H9 (cell line): Measurements from ENCODE around the gene CYP2J2. TPM values are rescaled to one million over a fixed set of nuclear protein-coding genes. Genes with fewer than 3 reads are reported as not detected.
A peak's percentile ranks its signal among the peaks of the same experiment; 100 is the strongest.

Experiments
- DNase-seq: peaks from one replicate; pipeline ENCODE4 v3.0.0-alpha.2; 2017
- H2AFZ ChIP-seq: one replicate; pipeline ENCODE4 v1.6.1; 2013; ENCODE audit warnings: mild to moderate bottlenecking, low read length, control low read depth, moderate library complexity
- H2AK5ac ChIP-seq: 2 replicates; pipeline ENCODE4 v1.6.1; 2013; ENCODE audit warnings: low read length, control low read depth, mixed read lengths; ENCODE audit not compliant: insufficient read length
- H2BK120ac ChIP-seq: one replicate; pipeline ENCODE4 v1.6.1; 2013; ENCODE audit warnings: low read depth, mild to moderate bottlenecking, low read length, control low read depth, inconsistent platforms; ENCODE audit not compliant: poor library complexity, severe bottlenecking
- H2BK12ac ChIP-seq: 2 replicates; pipeline ENCODE4 v1.6.1; 2013; ENCODE audit warnings: low read length, control low read depth, mixed read lengths, low read depth; ENCODE audit not compliant: insufficient read length
- H2BK15ac ChIP-seq: 2 replicates; pipeline ENCODE4 v1.6.1; 2013; ENCODE audit warnings: low read depth, low read length, control low read depth
- H2BK20ac ChIP-seq: one replicate; pipeline ENCODE4 v1.6.1; 2013; ENCODE audit warnings: low read depth, mild to moderate bottlenecking, low read length, control low read depth, inconsistent platforms; ENCODE audit not compliant: poor library complexity, severe bottlenecking
- H2BK5ac ChIP-seq: 2 replicates; pipeline ENCODE4 v1.6.1; 2013; ENCODE audit warnings: low read length, control low read depth, mixed read lengths; ENCODE audit not compliant: insufficient read length
- H3K14ac ChIP-seq: 2 replicates; pipeline ENCODE4 v1.6.1; 2013; ENCODE audit warnings: low read length, control low read depth; ENCODE audit not compliant: insufficient read depth
- H3K18ac ChIP-seq: 2 replicates; pipeline ENCODE4 v1.6.1; 2013; ENCODE audit warnings: low read depth, mild to moderate bottlenecking, mixed read lengths, low read length, control low read depth; ENCODE audit not compliant: insufficient read length
- H3K23ac ChIP-seq: 2 replicates; pipeline ENCODE4 v1.6.1; 2013; ENCODE audit warnings: low read length, control low read depth, mixed read lengths, low read depth; ENCODE audit not compliant: insufficient read length
- H3K23me2 ChIP-seq: 2 replicates; pipeline ENCODE4 v1.6.1; 2013; ENCODE audit warnings: low read depth, mild to moderate bottlenecking, mixed read lengths, low read length, control low read depth; ENCODE audit not compliant: insufficient read length, poor library complexity, severe bottlenecking
- H3K27ac ChIP-seq: 2 replicates; pipeline ENCODE4 v1.5.1; 2013; ENCODE audit warnings: low read length, control low read depth, mixed read lengths, low read depth; ENCODE audit not compliant: insufficient read length
- H3K27me3 ChIP-seq: 2 replicates; pipeline ENCODE4 v1.6.1; 2013; ENCODE audit warnings: low read length, control low read depth, inconsistent platforms; ENCODE audit not compliant: insufficient read depth
- H3K4ac ChIP-seq: 2 replicates; pipeline ENCODE4 v1.6.1; 2013; ENCODE audit warnings: low read depth, mild to moderate bottlenecking, control low read depth, inconsistent platforms, low read length, moderate library complexity
- H3K4me1 ChIP-seq: 2 replicates; pipeline ENCODE4 v1.6.1; 2013; ENCODE audit warnings: low read length, control low read depth, inconsistent platforms; ENCODE audit not compliant: insufficient read depth
- H3K4me2 ChIP-seq: 2 replicates; pipeline ENCODE4 v1.6.1; 2013; ENCODE audit warnings: low read length, control low read depth, mixed read lengths; ENCODE audit not compliant: insufficient read length, insufficient read depth
- H3K56ac ChIP-seq: 2 replicates; pipeline ENCODE4 v1.6.1; 2013; ENCODE audit warnings: low read depth, mild to moderate bottlenecking, mixed read lengths, low read length, control low read depth; ENCODE audit not compliant: insufficient read length
- H3K79me1 ChIP-seq: 2 replicates; pipeline ENCODE4 v1.6.1; 2013; ENCODE audit warnings: low read depth, mild to moderate bottlenecking, moderate library complexity, low read length, control low read depth, inconsistent platforms; ENCODE audit not compliant: insufficient read depth, poor library complexity, severe bottlenecking
- H3K79me2 ChIP-seq: 2 replicates; pipeline ENCODE4 v1.6.1; 2013; ENCODE audit warnings: low read length, control low read depth, inconsistent platforms; ENCODE audit not compliant: insufficient read depth
- H3K9ac ChIP-seq: 2 replicates; pipeline ENCODE4 v1.6.1; 2013; ENCODE audit warnings: low read length, control low read depth, mixed read lengths; ENCODE audit not compliant: insufficient read length; ENCODE audit errors: extremely low read depth
- H3K9me3 ChIP-seq: one replicate; pipeline ENCODE4 v1.6.1; 2013; ENCODE audit warnings: low read depth, low read length, inconsistent platforms; ENCODE audit not compliant: control insufficient read depth
- H3T11ph ChIP-seq: one replicate; pipeline ENCODE4 v1.6.1; 2013; ENCODE audit warnings: mild to moderate bottlenecking, low read length, control low read depth, inconsistent platforms
- H4K20me1 ChIP-seq: one replicate; pipeline ENCODE4 v1.6.1; 2013; ENCODE audit not compliant: control insufficient read depth, insufficient read length, insufficient read depth
- H4K5ac ChIP-seq: 2 replicates; pipeline ENCODE4 v1.6.1; 2013; ENCODE audit warnings: low read depth, mild to moderate bottlenecking, mixed read lengths, low read length, control low read depth; ENCODE audit not compliant: insufficient read length
- H4K8ac ChIP-seq: replicated peaks from 2 replicates; pipeline ENCODE4 v1.6.1; 2013; ENCODE audit warnings: low read length, control low read depth, mixed read lengths, low read depth; ENCODE audit not compliant: insufficient read length
- H4K91ac ChIP-seq: 2 replicates; pipeline ENCODE4 v1.6.1; 2013; ENCODE audit warnings: low read depth, mild to moderate bottlenecking, moderate library complexity, mixed read lengths, low read length, control low read depth; ENCODE audit not compliant: insufficient read length
- H3K27ac Mint-ChIP-seq, 3 experiments: 2 replicates in 2 of 3; 3 replicates in 1 of 3; pipeline ENCODE4 v1.8.0; 2020 to 2021; ENCODE audit warnings: mixed read lengths in 3 of 3, mild to moderate bottlenecking in 1 of 3, moderate library complexity in 1 of 3
- H3K27me3 Mint-ChIP-seq: 2 replicates; pipeline ENCODE4 v1.8.0; 2021; ENCODE audit warnings: low read depth, mild to moderate bottlenecking, moderate library complexity, mixed read lengths
- H3K36me3 Mint-ChIP-seq, 3 experiments: 2 replicates in 2 of 3; 3 replicates in 1 of 3; pipeline ENCODE4 v1.8.0; 2020 to 2021; ENCODE audit warnings: low read depth in 3 of 3, mixed read lengths in 3 of 3; ENCODE audit not compliant: insufficient read depth in 1 of 3
- H3K4me1 Mint-ChIP-seq, 2 experiments: 2 replicates each; pipeline ENCODE4 v1.8.0; 2020; ENCODE audit warnings: mixed read lengths in 2 of 2
- H3K4me3 Mint-ChIP-seq, 2 experiments: 2 replicates in 1 of 2; 3 replicates in 1 of 2; pipeline ENCODE4 v1.8.0; 2020 to 2021; ENCODE audit warnings: mild to moderate bottlenecking in 2 of 2, mixed read lengths in 2 of 2, moderate library complexity in 1 of 2
- H3K9me3 Mint-ChIP-seq, 2 experiments: 2 replicates in 1 of 2; 3 replicates in 1 of 2; pipeline ENCODE4 v1.8.0; 2020; ENCODE audit warnings: mild to moderate bottlenecking in 2 of 2, mixed read lengths in 2 of 2, moderate library complexity in 1 of 2
- WGBS: extraction: QIAGEN DNeasy Blood & Tissue Kit; methylation state at CpG from one replicate; pipeline ENCODE4 v1.1.7; 2013; ENCODE audit warnings: missing lambda C conversion rate, low lambda C conversion rate, mixed read lengths; ENCODE audit not compliant: insufficient read length; ENCODE audit errors: extremely low coverage; 5-methylcytosine and 5-hydroxymethylcytosine counted together
- total RNA-seq: library from RNA; stranded (reverse); gene quantifications from 2 replicates; pipeline ENCODE4 v1.2.1, GENCODE V29; 2021
- TF ChIP-seq, protein P1 (sequence below): fragments of 200-600 bp; sonication (generic); conservative IDR thresholded peaks from 3 replicates; pipeline ENCODE4 v1.8.0; 2021; ENCODE audit warnings: antibody characterized with exemption, mild to moderate bottlenecking

Gene CYP2J2
- total RNA-seq, 1 experiment from 2014 or later = 0.57 TPM

DNA sequence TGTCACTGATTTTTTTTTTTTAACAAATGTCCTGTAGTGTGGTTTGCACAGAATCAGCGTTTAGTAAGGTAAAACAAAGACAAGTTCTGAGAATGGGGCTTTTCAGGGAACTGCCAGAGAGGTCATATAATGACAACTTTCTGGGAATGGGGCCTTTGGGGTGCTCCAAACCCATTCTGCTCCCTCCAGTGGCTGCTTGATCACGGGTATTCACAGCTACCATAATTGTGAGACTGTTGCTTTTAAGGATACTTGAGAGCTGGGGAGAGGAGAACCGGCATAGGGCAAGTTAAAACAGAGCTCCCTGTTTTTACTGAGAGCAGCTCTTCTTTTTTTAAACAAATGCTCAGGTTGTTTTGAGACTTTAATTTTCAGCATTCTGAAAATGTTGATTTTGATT lies 48.2 kb downstream of the CYP2J2 start:
- Histone ChIP-seq H2AK5ac (no peak overlapping the region), H2BK120ac (no peak overlapping the region), H3K9ac (no peak overlapping the region), H3K79me2 (no peaks in the 10 kb centered on the region), H3K23ac (no peak overlapping the region), H3K4ac (no peak overlapping the region), H3K14ac (no peak overlapping the region), H3K4me2 (no peak overlapping the region), H4K5ac (no peak overlapping the region), H3T11ph (no peak overlapping the region), H4K91ac (no peak overlapping the region), H3K9me3 (no peaks in the 10 kb centered on the region), H4K8ac (no peak overlapping the region), H3K27me3 (no peaks in the 10 kb centered on the region), H3K23me2 (no peaks in the 10 kb centered on the region), H2BK15ac (no peak overlapping the region), H2BK12ac (no peak overlapping the region), H3K4me1 (no peaks in the 10 kb centered on the region), H4K20me1 (no peaks in the 10 kb centered on the region), H3K56ac (no peak overlapping the region), H3K18ac (no peak overlapping the region), H2BK20ac (no peak overlapping the region), H3K79me1 (no peaks in the 10 kb centered on the region), H3K27ac (no peak overlapping the region), H2BK5ac (no peak overlapping the region), H2AFZ (no peak overlapping the region)
- no peak for DNase-seq
- TF ChIP-seq, protein P1, sequence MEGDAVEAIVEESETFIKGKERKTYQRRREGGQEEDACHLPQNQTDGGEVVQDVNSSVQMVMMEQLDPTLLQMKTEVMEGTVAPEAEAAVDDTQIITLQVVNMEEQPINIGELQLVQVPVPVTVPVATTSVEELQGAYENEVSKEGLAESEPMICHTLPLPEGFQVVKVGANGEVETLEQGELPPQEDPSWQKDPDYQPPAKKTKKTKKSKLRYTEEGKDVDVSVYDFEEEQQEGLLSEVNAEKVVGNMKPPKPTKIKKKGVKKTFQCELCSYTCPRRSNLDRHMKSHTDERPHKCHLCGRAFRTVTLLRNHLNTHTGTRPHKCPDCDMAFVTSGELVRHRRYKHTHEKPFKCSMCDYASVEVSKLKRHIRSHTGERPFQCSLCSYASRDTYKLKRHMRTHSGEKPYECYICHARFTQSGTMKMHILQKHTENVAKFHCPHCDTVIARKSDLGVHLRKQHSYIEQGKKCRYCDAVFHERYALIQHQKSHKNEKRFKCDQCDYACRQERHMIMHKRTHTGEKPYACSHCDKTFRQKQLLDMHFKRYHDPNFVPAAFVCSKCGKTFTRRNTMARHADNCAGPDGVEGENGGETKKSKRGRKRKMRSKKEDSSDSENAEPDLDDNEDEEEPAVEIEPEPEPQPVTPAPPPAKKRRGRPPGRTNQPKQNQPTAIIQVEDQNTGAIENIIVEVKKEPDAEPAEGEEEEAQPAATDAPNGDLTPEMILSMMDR = no peak; the same call in 2 of the 3 replicates
- no peaks in the 10 kb centered on the region for H3K27me3 Mint-ChIP-seq
- H3K4me3 Mint-ChIP-seq = no peak overlapping the region
- H3K4me1 Mint-ChIP-seq = no peaks in the 10 kb centered on the region
- H3K27ac Mint-ChIP-seq = peak overlapping the region in 2 of 3 experiments; percentile 20 to 76; a peak in 3 of 7 replicates
- peaks cover 0 to under 1% (median 0%) of the 10 kb centered on the region in 3 experiments; a peak in 2 of 7 replicates for H3K36me3 Mint-ChIP-seq
- H3K9me3 Mint-ChIP-seq = peaks cover 2 to 3% of the 10 kb centered on the region in 2 experiments; a peak in 2 of 5 replicates
- WGBS = no CpG with 5 or more reads among the region's 3 CpGs
